Fibroblast of the aortic adventitia (primary cell): Measurements from ENCODE around the gene PHF21A. TPM values are rescaled to one million over a fixed set of nuclear protein-coding genes. Genes with fewer than 3 reads are reported as not detected.

ENCODE experiments used
- DNase-seq: peaks from one replicate; pipeline ENCODE4 v3.0.0-alpha.2; 2010; ENCODE audit warnings: low read depth
- H3K4me3 ChIP-seq: 2 replicates; pipeline ENCODE4 v1.5.1; 2011; ENCODE audit warnings: low read depth, mild to moderate bottlenecking, control low read depth, low read length, moderate library complexity
- CTCF ChIP-seq: IDR thresholded peaks from 2 replicates; pipeline ENCODE4 v1.5.1; 2011; ENCODE audit warnings: mild to moderate bottlenecking, low read length, control low read depth, inconsistent platforms; ENCODE audit not compliant: insufficient read depth
- total RNA-seq: library from RNA; depleted of rRNA; stranded (reverse); fragments of >200 nt; gene quantifications from 2 replicates; pipeline ENCODE4 v1.2.3, GENCODE V29; 2012; ENCODE audit warnings: low replicate concordance

Gene PHF21A
- total RNA-seq, 1 donor = 22.5 TPM

GRCh38 chr11:45930951-45931570 is 190.2 kb downstream of the PHF21A start:
- no peak for DNase-seq
- TF ChIP-seq CTCF = no peak
- H3K4me3 ChIP-seq = no peak overlapping the region

GRCh38 chr11:45930031-45930794 is 191.0 kb downstream of the PHF21A start:
- TF ChIP-seq CTCF = no peak
- DNase-seq = no peak

GRCh38 chr11:45929486-45930030 is 191.7 kb downstream of the PHF21A start:
- no peak for TF ChIP-seq CTCF

More at GRCh38 chr11:45930031-45930794, 191.0 kb downstream of the PHF21A start:
- H3K4me3 ChIP-seq = no peak overlapping the region

GRCh38 chr11:45928535-45929215 is 192.6 kb downstream of the PHF21A start:
- TF ChIP-seq CTCF = no peak
- no peak for DNase-seq
- H3K4me3 ChIP-seq = no peak overlapping the region

More at GRCh38 chr11:45929486-45930030, 191.7 kb downstream of the PHF21A start:
- DNase-seq = no peak
- no peak overlapping the region for H3K4me3 ChIP-seq

- TF ChIP-seq CTCF = no peak
- H3K4me3 ChIP-seq = no peak overlapping the region
- DNase-seq = no peak
Measured at GRCh38 chr11:45927684-45928413, 193.4 kb downstream of the PHF21A start.

GRCh38 chr11:45927332-45927683 is 193.9 kb downstream of the PHF21A start:
- TF ChIP-seq CTCF = no peak
- H3K4me3 ChIP-seq = no peak overlapping the region
- no peak for DNase-seq
